IPS-15b (cell line): Measurements from ENCODE around the gene ANXA8.

Experiments used
- H3K27me3 ChIP-seq: one replicate; pipeline ENCODE4 v1.6.1; 2013; ENCODE audit warnings: low read length; ENCODE audit not compliant: control insufficient read depth, insufficient read depth
- H3K36me3 ChIP-seq: one replicate; pipeline ENCODE4 v1.6.1; 2013; ENCODE audit warnings: low read length; ENCODE audit not compliant: control insufficient read depth, insufficient read depth
- H3K4me1 ChIP-seq: one replicate; pipeline ENCODE4 v1.6.1; 2013; ENCODE audit warnings: mild to moderate bottlenecking, low read length; ENCODE audit not compliant: control insufficient read depth, insufficient read depth
- H3K4me3 ChIP-seq: one replicate; pipeline ENCODE4 v1.5.1; 2013; ENCODE audit warnings: low read depth, low read length
- H3K9ac ChIP-seq: one replicate; pipeline ENCODE4 v1.6.1; 2013; ENCODE audit warnings: low read depth, mild to moderate bottlenecking, low read length
- H3K9me3 ChIP-seq: one replicate; pipeline ENCODE4 v1.6.1; 2013; ENCODE audit warnings: mild to moderate bottlenecking, low read length; ENCODE audit not compliant: control insufficient read depth, insufficient read depth

The ANXA8 gene

DNA sequence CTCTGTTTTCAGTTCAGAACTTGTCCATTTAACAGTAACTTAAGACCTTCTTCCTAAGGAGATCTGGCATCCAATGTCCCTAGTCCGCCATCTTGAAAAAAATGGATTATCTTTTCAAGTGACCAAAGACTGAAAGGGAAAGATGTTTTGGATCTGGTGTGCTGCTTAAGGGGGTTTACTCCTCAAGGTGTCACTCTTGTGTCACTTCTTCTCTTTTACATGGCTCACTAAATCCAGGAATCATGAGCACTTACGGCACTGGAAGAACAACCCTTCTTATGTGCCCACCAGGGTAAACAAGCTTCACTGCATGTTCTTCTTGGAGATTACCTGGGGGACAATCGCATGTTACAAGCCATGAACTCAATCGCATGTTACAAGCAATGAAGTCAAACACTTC is 43.7 kb downstream of the ANXA8 start:
- Histone ChIP-seq H3K27me3 (no peaks in the 10 kb centered on the region), H3K4me3 (no peak overlapping the region), H3K36me3 (no peaks in the 10 kb centered on the region), H3K9me3 (no peaks in the 10 kb centered on the region), H3K9ac (no peak overlapping the region), H3K4me1 (no peaks in the 10 kb centered on the region)

DNA sequence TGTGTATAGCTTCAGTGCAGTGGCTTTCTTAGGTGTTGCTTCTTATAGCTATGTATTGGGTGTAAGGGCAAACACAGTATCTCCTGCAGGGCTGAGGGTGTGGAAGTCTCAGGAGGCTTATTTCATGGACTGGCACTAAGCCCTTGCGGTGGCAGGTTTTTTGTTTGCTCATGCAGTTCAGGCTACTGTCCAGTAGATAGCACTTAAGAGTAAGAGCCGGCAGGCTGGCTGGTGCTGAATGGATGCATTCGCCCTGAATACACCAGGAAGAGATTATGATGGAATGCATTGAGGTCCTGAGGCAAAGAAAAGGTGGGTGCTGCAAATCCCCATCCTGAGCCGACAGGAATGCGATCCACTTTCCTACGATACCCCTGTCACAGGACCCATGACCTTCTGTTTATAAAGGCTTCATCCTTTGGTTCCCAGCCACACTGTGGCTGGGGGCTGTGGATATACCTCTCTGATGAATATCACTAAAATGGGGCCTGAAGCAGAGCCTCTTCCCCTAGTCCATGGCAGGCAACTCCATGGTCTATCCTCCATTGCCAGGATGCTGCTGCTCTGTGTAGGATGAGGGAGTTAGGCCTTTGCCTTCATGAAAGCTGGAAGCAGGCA is 44.9 kb downstream of the ANXA8 start:
- H3K4me1 ChIP-seq, result no peaks in the 10 kb centered on the region
- no peak overlapping the region for H3K4me3 ChIP-seq
- no peaks in the 10 kb centered on the region for H3K36me3 ChIP-seq
- no peaks in the 10 kb centered on the region for H3K27me3 ChIP-seq
- no peak overlapping the region for H3K9ac ChIP-seq
- no peaks in the 10 kb centered on the region for H3K9me3 ChIP-seq

GRCh38 chr10:47435081-47435480 is 48.8 kb downstream of the ANXA8 start:
- H3K4me3 ChIP-seq, result no peak overlapping the region
- H3K27me3 ChIP-seq, result no peaks in the 10 kb centered on the region
- H3K9ac ChIP-seq, result no peak overlapping the region
- no peaks in the 10 kb centered on the region for H3K36me3 ChIP-seq
- no peaks in the 10 kb centered on the region for H3K9me3 ChIP-seq
- no peaks in the 10 kb centered on the region for H3K4me1 ChIP-seq

DNA sequence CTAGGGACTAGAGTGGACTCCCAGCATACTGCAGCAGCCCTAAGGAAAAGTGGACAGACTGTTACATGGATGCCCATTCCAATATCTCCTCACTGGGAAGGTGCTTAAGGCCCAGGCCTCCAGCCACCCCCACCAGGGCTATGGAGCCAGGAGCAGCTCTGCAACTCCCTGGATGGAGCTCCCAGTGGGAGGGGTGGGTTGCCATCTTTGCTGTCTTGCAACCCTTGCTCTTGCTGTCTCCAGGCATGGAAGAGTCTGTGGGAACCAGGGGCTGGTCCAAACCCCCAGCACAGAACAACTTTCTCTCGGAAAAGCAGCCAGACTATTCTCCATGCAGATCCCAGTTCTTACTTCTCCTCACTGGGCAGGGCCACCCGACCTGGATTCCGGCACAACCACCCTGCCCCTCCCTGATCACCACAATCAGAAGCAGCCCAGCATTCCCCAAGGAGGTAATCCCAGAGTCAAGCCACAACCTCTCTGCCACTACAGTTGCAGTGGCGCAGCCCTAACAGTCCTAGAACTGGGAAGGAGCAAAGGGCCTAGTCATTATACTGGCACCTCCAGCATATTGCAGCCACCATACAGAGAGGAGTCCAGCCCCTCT is 58.0 kb downstream of the ANXA8 start:
- H3K4me1 ChIP-seq, result no peaks in the 10 kb centered on the region
- no peaks in the 10 kb centered on the region for H3K36me3 ChIP-seq
- no peak overlapping the region for H3K4me3 ChIP-seq
- H3K9me3 ChIP-seq, result no peaks in the 10 kb centered on the region
- no peaks in the 10 kb centered on the region for H3K27me3 ChIP-seq
- H3K9ac ChIP-seq, result no peak overlapping the region

GRCh38 chr10:47424231-47424630 is 59.7 kb downstream of the ANXA8 start:
- Histone ChIP-seq H3K9ac (no peak overlapping the region), H3K27me3 (no peaks in the 10 kb centered on the region), H3K4me1 (no peaks in the 10 kb centered on the region), H3K9me3 (no peaks in the 10 kb centered on the region), H3K4me3 (no peak overlapping the region), H3K36me3 (no peaks in the 10 kb centered on the region)

DNA sequence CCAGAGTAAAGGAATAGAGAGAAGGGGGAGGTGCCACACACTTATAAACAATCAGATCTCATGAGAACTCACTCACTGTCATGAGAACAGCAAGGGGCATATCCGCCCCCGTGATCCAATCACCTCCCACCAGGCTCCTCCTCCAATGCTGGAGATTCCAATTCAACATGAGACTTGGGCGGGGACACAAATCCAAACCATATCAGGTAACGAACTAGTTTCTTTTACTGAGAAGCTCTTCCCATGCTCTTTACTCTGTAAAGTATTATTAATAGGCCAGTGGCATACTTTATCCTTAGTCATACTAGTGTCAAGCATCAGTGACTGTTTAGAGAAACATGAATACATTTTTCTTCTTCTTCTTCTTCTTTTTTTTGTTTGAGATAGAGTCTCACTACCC is 60.4 kb downstream of the ANXA8 start:
- Histone ChIP-seq H3K9me3 (no peaks in the 10 kb centered on the region), H3K9ac (no peak overlapping the region), H3K27me3 (no peaks in the 10 kb centered on the region), H3K36me3 (no peaks in the 10 kb centered on the region), H3K4me1 (no peaks in the 10 kb centered on the region), H3K4me3 (no peak overlapping the region)

GRCh38 chr10:47421057-47421952 is 62.6 kb downstream of the ANXA8 start:
- Histone ChIP-seq H3K4me3 (no peak overlapping the region), H3K9ac (no peak overlapping the region), H3K9me3 (no peaks in the 10 kb centered on the region), H3K4me1 (no peaks in the 10 kb centered on the region), H3K36me3 (no peaks in the 10 kb centered on the region), H3K27me3 (no peaks in the 10 kb centered on the region)

- Histone ChIP-seq H3K27me3 (no peaks in the 10 kb centered on the region), H3K36me3 (no peaks in the 10 kb centered on the region), H3K9ac (no peak overlapping the region), H3K4me1 (no peaks in the 10 kb centered on the region), H3K4me3 (no peak overlapping the region), H3K9me3 (no peaks in the 10 kb centered on the region)
These were observed 63.4 kb downstream of the ANXA8 start for GRCh38 chr10:47420305-47421056.

GRCh38 chr10:47419421-47419820 is 64.5 kb downstream of the ANXA8 start:
- no peak overlapping the region for H3K4me3 ChIP-seq
- no peak overlapping the region for H3K9ac ChIP-seq
- no peaks in the 10 kb centered on the region for H3K4me1 ChIP-seq
- H3K9me3 ChIP-seq, result no peaks in the 10 kb centered on the region
- H3K36me3 ChIP-seq, result no peaks in the 10 kb centered on the region
- no peaks in the 10 kb centered on the region for H3K27me3 ChIP-seq

DNA sequence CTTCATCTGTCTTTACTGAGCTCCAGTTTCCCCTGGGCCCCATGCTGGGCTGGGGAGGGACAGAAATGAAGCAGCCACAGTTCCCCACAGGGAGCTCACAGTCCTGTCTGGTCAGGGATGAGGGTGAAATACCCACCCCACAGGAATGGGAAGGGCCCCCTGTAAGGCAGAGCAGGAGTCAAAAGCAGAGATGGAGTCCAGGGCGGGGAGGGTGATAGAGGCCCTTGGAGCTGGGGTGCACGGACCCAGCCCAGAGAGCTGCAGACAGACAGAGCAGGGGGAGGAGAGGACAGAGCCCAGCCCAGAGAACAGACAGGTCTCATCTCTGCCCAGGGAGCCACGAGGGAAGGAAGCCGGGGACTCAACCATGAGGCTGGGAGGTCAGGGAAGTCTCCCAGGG is 64.9 kb downstream of the ANXA8 start:
- Histone ChIP-seq H3K9ac (no peak overlapping the region), H3K4me3 (no peak overlapping the region), H3K9me3 (no peaks in the 10 kb centered on the region), H3K4me1 (no peaks in the 10 kb centered on the region), H3K36me3 (no peaks in the 10 kb centered on the region), H3K27me3 (no peaks in the 10 kb centered on the region)

DNA sequence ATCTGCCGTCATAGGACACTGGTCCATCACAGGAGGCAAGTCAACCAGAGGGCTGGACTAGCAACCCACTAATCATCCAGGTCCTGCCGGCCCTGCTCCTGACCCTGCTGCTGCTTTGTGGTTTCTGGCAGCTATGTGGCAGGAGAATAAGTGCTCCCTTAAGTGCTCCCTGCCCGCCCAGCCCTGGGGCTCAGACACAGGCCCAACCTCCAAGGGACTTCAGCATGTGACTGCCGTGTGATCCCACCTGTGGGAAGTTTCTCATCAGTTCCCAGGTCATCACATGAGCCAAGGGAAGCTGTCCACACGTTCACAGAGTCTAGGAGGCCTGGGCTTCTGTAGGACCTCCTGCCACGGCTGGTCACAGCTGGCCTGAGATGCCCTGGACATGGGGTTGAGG is 65.6 kb downstream of the ANXA8 start:
- Histone ChIP-seq H3K27me3 (no peaks in the 10 kb centered on the region), H3K4me3 (no peak overlapping the region), H3K9me3 (no peaks in the 10 kb centered on the region), H3K9ac (no peak overlapping the region), H3K4me1 (no peaks in the 10 kb centered on the region), H3K36me3 (no peaks in the 10 kb centered on the region)
